C4-2B (cell line): ENCODE data around the gene CYTH4.

Source experiments
- H3K27ac ChIP-seq: fragments of 450-650 bp; 2 replicates; pipeline ENCODE4 v1.5.1; 2017
- ZFX ChIP-seq: fragments of 450-650 bp; IDR thresholded peaks from 2 replicates; pipeline ENCODE4 v1.6.1; 2017
- TF ChIP-seq, protein P1 (sequence below): fragments of 450-650 bp; conservative IDR thresholded peaks from 2 replicates; pipeline ENCODE4 v1.5.1; 2017; ENCODE audit warnings: mild to moderate bottlenecking

Gene CYTH4

DNA sequence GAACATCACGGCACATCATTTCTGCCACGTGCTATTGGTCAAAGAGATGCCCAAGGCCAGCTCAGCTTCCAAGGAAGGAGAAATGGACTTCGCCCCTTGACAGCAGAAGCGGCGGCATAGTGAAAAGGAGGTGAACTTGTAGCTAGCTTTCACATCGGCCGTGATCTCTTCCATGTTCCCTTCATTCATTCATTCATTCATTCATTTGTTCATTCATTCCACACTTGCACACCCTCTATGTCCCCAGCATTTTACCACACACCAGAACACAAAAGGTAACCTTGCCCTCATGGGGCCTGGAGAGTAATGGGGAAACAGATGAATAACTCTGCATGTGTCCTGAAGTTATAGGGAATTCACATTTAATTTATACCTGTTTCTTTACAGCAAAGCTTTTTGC, 1.1 kb upstream of the CYTH4 start:
- H3K27ac ChIP-seq, result no peak overlapping the region
- TF ChIP-seq, protein P1, sequence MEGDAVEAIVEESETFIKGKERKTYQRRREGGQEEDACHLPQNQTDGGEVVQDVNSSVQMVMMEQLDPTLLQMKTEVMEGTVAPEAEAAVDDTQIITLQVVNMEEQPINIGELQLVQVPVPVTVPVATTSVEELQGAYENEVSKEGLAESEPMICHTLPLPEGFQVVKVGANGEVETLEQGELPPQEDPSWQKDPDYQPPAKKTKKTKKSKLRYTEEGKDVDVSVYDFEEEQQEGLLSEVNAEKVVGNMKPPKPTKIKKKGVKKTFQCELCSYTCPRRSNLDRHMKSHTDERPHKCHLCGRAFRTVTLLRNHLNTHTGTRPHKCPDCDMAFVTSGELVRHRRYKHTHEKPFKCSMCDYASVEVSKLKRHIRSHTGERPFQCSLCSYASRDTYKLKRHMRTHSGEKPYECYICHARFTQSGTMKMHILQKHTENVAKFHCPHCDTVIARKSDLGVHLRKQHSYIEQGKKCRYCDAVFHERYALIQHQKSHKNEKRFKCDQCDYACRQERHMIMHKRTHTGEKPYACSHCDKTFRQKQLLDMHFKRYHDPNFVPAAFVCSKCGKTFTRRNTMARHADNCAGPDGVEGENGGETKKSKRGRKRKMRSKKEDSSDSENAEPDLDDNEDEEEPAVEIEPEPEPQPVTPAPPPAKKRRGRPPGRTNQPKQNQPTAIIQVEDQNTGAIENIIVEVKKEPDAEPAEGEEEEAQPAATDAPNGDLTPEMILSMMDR, result no peak
- no peak for TF ChIP-seq ZFX

DNA sequence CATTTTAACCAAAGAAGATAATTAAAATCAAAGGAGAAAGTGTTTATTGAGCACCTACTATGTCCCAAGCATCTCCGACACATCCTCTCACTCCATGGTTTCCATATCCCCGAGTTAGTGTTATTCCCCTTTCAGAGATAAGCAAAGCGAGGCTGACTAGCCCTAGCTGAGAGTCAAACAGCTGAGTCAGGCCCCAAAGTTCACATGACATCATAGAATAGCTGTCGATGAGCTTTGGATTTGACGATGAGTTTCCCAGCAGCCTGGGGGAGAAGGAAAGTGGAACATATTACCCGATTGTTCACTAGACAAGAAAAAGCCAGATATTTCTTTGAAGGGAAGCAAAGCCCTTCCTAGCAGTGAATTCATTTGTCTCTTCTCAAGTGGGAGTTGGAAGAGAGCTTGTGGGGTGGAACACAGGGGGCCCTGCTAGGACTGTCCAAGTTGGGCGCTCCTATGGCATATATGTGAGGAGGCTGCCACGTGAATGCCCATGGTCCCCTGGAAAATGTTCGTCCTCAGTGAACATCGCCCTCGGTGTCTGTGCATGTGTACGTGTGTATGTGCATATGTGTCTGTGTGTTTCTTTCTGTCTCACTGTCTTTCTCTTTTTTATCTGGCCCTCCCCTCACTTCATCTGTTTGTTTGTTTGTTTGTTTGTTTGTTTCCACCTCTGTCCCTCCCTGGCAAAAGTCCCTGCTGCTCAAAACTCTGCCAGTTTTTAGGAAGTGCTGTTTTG, 493 bp upstream of the CYTH4 start:
- no peak overlapping the region for H3K27ac ChIP-seq

DNA sequence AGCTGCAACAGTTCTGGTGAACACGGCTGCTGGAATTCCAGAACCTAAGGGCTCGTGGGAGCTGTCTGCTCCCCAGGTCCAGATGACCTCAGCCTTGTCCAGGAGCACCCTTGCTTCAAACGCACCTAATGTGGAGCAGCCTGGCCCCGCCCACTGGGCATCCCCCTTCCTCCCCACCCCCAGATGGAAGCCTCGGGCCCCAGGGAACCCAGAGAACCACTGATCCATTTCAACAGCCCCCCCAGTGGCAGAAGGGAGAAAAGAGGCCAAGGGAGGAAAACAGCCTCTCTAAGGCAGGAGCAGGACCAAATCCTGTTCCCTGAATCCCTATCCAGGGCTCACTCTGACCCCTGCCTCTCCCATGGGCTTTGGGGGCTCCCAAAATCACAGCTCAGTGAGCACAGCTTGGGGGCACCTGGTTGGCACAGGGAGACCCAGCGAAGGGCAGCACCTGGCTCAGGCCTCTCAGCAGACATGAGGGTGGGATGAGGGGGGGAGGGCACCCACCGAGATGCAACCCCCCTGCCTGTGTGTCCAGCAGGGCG, 1.2 kb downstream of the CYTH4 start:
- TF ChIP-seq, protein P1, result no peak
- no peak for TF ChIP-seq ZFX
- H3K27ac ChIP-seq, result no peak overlapping the region

More for the DNA sequence above, 493 bp upstream of the CYTH4 start:
- no peak for TF ChIP-seq ZFX
- TF ChIP-seq, protein P1, result no peak

DNA sequence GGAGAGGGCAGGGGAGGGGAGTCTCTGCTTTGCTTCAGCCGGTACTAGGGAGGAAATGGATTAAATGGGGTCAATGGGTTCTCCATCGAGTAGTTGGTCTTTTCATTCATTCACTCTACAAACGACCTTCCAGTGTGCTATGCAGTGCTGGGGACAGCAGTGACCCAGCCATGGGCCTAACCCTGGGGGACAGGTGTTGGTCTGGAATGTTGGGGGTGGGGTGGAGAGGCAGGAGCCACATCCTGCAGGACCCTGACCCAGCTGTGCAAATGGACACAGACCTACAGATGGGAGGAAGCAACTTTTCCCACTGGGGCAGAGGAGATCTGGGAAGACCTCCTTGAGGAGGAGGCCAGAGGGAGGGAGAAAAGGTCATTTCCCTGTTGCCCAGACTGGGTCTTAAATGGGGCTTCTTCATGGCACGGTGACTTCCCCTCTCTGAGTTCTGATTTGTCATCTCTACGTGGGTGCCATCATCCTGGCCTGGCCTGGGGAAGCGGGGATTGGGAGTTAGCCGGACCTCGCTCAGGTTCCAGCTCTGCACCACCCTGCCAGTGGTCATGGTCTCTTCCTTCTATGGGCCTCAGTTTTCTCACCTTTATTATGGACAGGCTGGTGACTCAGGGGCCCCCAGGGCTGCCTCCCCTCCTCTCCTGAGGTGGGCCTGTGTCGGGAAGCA, 2.0 kb downstream of the CYTH4 start:
- H3K27ac ChIP-seq, result no peak overlapping the region

DNA sequence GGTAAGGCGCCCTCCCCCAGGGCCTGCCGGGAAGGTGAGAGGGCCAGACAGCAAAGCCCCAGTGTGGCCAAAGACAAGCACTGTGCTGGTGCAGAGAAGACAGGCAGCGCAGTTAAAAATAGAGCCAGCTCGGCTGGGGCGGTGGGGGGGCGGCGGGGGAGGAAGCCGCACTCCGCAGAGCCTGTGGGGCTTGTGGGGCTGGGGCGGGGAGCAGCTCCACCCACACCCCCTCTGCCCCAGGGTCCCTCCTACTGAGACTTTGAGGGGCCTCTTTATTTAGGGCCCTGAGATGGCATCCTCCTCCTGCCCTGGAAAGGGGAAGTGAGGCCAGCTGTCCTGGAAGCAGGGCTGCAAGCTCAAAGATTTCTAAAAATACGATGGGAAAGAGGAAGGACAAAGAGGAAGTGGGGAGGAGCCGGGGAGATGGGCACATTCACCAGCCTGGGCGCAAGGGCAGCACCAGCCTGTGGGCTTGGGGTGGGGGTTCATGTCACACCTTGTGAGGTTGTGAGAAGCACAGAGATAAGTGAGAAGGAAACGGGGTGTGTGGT, 2.6 kb downstream of the CYTH4 start:
- no peak overlapping the region for H3K27ac ChIP-seq
- TF ChIP-seq ZFX, result no peak
- TF ChIP-seq, protein P1, result no peak

More for the DNA sequence above, 2.0 kb downstream of the CYTH4 start:
- no peak for TF ChIP-seq ZFX
- TF ChIP-seq, protein P1, result no peak

DNA sequence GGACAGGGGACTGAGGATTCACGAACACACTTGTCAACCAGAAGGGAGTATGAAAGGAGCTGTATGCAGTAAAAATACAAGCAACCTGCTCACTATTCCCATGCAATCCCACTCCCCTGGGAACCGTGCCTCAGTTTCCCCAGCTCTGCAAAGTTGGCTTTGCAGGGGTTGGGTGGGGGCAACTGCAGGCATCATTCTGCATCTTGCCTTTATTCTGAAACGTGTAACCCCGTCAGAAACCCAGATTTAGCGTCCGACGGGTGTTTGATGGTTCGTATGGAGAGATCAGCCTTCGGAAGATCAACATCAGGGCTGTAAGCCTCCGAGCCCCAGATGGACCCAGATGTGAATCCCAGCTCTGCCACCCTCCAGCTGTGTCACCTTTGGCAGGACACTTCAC, 3.6 kb downstream of the CYTH4 start:
- no peak for TF ChIP-seq ZFX
- TF ChIP-seq, protein P1, result no peak
- no peak overlapping the region for H3K27ac ChIP-seq

DNA sequence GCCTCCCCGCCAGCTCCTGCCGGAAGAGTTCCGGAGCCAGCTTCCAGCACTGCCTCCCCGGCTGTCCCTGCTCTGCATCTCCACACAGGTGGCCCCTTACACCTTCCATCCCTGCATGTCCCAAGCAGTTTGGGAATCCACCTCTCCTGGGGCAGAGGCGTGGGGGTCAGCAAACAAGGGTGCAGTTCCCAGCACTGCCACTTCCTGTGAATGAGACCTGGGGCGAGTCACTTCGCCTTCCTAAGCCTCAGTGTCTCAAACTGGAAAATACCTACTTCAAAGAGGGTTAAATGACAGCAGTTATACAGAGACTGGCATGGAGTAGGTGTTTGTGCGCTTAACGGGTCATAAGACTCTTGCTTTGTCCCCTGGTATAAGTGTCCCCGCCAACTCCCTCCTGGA, 5.2 kb downstream of the CYTH4 start:
- no peak for TF ChIP-seq ZFX
- TF ChIP-seq, protein P1, result no peak
- no peak overlapping the region for H3K27ac ChIP-seq
